ENCODE data around the gene DUOXA2.

GRCh38 chr15:45138814-45139765 is 25.0 kb downstream of the DUOXA2 start:
- TF ChIP-seq CTCF (optimal IDR thresholded peaks at IDR 0.05 in 1 of 3, IDR thresholded peaks at IDR 0.05 in 1 of 3, conservative IDR thresholded peaks at IDR 0.05 in 1 of 3; ENCODE audit: extremely low read depth in 1 of 3, insufficient read depth in 2 of 3, low read length in 3 of 3), result no peak
- no peak for TF ChIP-seq EZH2 (IDR thresholded peaks at IDR 0.05; ENCODE audit: low read length)

All from keratinocyte (primary cell).